HG02884 (cell line): ENCODE measurements around the gene RAD51B.

Experiments used
- ATAC-seq: cut with Tn5 transposase; IDR thresholded peaks from one replicate; pipeline ENCODE4 v1.9.1; 2021; ENCODE audit warnings: mild to moderate bottlenecking, moderate library complexity; ENCODE audit not compliant: unreplicated experiment

Gene RAD51B

GRCh38 chr14:68262567-68262966 is 443.0 kb downstream of the RAD51B start:
- ATAC-seq = no peak

- no peak for ATAC-seq
Measured at GRCh38 chr14:68263563-68264259, 444.1 kb downstream of the RAD51B start.

DNA sequence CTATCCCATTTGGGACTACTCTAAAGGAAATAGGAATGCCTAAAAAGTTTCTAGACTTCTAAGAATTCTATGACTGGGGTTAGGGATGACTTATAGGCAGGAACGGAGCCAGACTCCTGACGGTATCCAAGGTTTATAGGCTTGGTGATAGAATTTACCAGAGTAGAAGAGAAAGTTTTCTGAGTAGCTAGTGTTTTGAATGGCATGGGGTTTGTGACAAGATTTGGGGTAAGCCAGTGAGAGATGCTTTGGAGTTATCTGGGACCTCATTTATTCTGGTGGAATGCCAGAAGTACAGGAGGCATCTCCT is 444.6 kb downstream of the RAD51B start:
- no peak for ATAC-seq

DNA sequence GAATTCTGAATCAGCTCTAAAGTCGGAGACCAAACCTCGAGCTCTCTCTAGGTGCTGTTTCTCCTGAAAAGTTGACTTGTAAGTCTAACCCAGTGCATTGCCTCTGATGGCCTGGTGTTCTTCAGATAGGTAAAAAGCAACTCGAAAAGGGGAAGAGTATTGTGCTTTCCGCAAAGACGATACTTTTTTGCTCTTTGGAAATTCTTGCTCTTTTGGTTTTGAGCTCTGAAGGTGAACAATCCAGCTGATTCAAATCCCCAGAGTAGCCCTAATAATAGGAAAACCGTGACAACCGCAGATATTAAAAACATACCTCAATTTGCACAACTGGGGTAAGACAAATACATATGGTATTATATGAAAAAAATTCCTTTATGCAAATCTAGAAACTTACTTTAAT is 447.4 kb downstream of the RAD51B start:
- no peak for ATAC-seq

GRCh38 chr14:68268197-68268596 is 448.6 kb downstream of the RAD51B start:
- ATAC-seq = peak; percentile 62

GRCh38 chr14:68268719-68269118 is 449.1 kb downstream of the RAD51B start:
- ATAC-seq = peak; percentile 11

DNA sequence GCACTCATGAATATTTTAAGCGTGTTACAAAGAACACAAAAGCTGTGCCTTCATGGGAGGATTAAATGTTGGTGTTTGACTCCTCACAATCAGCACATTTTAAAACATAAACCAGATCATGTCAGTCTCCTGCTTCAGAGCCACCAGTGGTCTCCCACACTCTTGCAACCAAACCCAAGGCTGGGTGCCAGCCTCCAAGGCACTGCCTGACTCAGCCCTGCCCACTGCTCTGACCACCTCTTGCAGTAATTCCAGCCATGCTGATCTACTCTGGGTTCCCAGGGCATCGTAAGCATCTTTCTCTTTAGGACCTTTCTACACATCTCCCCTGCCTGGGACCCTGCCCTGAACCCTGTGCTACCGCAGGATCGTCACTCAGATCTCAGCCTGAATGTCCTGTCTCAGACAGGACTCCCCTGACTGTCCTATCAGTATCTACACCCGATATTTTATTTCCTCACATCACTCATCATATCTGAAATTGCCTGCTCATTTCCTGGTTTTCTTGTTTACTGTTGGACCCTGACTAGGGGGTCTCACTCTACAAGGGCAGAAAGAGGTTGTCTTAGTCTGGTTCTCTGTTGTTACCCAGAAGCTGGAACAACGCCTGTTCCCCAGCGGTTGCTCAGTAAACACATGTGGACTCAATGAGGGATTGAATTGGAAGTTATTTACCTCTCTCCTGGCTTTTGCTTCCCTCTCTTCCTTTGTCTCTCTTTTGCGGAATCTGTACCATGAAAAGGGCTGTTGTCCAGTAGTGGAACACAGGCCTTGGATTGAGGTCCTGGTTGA is 449.8 kb downstream of the RAD51B start:
- no peak for ATAC-seq

- no peak for ATAC-seq
Measured at GRCh38 chr14:68270342-68270741, 450.8 kb downstream of the RAD51B start.

GRCh38 chr14:68271913-68272391 is 452.4 kb downstream of the RAD51B start:
- no peak for ATAC-seq

DNA sequence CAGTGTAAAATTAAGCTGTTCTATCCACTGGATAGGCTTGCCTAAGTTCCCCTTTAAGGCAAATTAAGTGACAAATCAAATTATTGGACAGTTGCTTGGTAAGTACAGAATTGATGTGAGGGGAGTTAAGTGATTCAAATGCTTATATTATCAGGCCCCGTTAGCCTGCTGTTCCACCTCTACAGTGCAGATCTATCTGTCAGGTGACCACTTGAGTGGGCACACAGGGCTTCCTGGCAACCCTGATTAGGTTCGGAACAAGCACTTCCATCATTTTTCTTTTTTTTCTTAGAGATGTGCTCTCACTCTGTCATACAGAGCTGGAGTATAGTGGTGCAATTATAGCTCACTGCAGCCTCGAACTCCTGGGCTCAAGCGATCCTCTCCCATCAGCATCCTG is 453.8 kb downstream of the RAD51B start:
- no peak for ATAC-seq

DNA sequence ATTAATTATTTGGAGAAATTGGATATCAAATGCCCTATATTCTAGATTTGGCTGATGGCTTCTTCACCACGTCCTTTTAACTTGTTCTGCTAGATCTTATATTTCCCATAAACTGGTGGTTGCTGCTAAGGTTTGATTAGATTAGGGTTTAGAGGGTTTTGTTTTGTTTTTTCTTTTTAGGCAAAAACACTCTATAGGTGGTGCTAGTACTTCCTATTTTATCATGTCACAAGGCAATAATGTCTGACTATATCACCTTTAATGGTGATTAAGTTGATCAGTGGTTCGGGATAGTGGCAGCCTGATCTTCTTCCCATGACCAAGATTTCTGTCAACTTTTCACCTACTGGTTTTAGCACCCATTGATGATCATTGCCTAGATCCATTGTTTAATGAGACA is 455.1 kb downstream of the RAD51B start:
- ATAC-seq = no peak

DNA sequence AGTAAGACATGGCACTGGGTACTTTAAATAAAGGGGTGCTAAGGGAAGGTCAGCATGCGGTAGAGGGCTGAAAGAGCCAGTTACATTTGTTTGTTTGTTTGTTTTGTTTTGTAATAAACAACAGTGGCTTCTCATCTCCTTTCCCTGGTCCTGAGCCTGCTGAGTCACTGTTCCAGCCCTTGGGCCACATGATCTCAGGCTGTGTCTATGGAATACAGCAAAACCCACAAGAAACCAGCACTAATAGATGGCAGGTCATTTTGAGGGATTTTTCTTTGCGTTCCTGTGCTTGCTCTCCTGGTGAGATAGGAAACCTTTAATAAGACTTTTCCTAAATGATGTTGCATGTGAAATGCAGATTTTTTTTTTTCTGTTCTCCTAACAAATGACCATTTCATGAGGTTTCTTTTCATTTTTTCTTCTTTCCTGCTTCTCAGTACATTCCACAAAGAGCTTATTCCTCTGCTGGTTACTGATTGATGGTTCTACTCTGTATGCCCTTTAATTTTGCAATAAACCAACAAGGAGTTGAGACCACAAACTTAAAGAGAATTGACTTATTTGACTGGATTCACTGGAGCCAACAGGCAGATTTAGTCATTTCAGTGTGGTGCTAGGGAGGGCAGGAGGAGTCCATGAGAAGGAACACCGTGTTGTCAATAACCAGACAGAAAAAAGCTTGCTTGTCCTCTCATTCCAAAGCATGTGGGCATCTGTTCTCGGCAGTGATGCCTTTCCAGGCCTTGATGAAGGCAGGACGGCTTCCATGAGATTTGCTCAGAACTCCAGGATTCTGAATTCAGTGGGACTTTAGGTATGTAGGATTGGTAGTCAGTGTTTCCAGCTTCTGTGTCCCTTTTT is 459.2 kb downstream of the RAD51B start:
- no peak for ATAC-seq

DNA sequence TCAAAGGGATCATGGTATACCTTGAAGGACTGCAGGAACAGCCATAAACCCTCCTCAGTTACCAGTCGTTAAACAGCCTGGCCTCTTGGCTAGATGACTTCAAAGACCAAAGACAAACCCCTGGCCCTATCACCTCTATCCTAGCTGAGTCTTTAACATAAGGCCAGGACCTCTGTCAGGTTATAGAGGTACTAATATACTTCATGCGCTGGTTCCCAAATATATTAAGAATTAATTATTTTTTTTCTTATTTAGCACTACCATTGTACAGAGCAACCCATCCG is 459.8 kb downstream of the RAD51B start:
- ATAC-seq = no peak

DNA sequence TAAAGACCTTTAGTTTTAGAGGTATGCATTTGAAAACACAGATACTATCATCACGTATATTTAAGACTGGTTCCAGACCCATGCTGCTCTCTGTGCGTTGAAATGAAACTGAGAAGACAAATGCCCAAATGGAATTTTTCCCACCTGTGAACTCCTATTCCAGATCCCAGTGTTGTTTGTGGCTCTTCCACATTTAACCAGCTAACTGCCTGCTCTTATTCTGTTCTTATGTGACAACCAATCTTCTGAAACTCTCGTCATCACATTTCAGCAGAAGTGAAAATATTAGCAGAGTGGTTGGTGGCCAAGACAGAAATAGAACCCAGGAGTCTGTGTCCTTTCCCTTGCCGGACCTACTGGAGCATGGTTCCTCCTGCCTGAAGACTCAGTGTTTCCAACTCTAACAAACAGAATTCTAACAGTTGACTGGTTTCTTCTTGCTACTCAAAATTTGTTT is 460.2 kb downstream of the RAD51B start:
- ATAC-seq = peak; percentile 35

- ATAC-seq = no peak
Measured at GRCh38 chr14:68281497-68281896, 461.9 kb downstream of the RAD51B start.

DNA sequence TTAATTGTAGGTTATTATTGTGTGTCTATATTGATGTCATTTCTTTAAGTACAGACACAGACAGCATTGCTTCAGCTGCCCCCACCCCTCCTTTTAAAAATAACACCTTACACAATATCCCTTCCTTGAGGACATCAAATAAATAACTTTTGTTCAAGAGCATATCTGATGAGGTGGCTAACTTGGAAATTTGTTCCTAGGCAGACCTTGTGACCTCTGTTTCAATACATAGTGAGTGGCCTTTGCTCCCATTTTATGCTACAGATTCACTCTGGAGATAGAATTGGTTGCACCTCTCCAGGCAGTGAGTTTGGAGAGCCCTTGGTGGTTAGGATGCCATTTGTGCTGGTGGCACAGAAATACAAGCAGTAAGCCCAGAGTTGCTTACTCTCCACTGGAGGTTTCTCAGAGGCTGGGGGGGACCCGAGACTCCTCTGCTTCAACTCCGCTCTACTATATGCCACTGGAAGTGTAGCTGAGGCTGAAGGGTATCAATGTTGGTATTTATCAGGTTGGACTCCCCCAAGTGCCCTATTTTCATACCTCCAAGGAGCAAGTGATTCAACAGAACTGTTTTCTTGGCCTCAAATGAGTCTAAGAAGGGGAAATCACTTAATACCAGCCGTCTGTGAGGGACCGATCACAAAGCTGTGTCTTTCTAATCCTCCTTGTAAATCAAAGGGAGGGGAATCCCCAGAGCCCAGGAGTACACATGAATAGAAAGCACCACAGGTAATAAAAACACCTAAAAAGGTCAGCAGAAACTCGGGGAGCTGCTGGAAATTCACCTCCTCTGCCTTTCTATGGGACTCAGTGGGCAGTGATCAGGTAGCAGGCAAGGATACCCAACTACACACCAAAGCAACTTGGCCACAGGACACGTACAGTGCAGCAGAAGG is 463.1 kb downstream of the RAD51B start:
- ATAC-seq = peak; percentile 27

DNA sequence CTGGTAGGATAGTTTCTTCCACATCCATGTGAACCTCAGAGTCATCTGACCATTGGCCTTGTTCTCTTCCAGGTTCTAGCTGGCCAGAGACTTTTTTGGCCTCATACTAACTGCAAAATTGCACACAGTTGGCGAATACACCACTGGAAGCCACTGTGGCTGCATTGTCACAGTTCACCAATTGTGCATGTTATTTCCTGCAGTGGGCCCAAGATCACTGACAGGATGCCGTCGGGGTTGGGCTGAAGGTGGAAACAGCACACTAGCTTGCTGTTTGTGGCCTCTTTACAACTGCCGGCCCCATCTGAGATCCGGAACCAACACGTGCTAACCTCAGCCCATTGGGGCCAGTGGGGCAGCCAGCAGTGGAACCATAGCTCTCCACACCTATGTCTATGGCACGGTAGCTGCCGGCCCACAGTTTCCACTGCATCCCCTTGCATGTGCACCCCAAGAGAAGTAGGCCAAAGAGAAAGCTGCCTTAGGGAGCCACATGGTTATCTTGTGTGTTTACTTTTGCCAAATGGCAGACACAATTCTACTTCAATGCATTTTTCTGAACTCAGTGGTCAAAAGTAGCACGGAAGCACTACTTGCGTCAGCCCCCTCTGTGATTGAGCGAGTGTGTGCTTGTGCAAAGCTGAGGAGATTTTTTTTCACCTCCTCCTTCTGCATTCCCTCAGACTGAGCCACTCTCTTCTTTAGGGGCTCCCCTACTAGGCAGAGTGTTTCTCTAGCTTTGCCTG is 464.0 kb downstream of the RAD51B start:
- peak; percentile 36 for ATAC-seq

DNA sequence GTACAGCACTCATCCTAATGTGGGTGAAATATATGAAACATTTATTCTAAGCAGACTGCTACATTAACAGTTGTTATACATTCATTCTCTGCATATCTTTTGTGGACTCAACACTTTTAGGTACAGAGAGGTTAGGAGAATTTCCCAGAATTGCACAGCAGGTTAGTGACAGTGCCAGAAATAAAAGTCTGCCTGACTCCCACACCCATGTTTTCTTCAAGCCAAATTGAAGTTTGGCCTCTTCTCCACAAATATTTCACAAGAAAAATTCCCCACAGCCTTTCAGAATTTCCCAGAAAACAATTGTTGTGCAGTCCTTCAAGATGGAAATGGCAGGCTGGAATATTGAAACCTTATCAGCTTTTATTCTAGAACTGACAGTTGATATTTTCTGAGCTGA is 464.8 kb downstream of the RAD51B start:
- no peak for ATAC-seq

GRCh38 chr14:68284834-68285233 is 465.3 kb downstream of the RAD51B start:
- no peak for ATAC-seq
